ENCODE data around the gene RFX8. TPM values are rescaled to one million over a fixed set of nuclear protein-coding genes. Genes with fewer than 3 reads are reported as not detected.

The RFX8 gene
- total and polyA plus RNA-seq, 10 of the 15 experiments (the other 5 are each of a cell fraction or from before 2014, with no cell fraction given): 0.19 TPM; not detected in 9

- DNase-seq (ENCODE audit: low read depth, low spot score) (no peak), ATAC-seq (no peak), FAIRE-seq (no peak)
- Histone ChIP-seq H4K20me1 (ENCODE audit: control insufficient read depth, insufficient read depth) (no peaks in the 10 kb centered on the region), H3K79me2 (ENCODE audit: control insufficient read depth, insufficient read depth, low read length) (no peaks in the 10 kb centered on the region), H3K27ac (ENCODE audit: control insufficient read depth, insufficient read depth) (no peak overlapping the region), H3K4me1 (ENCODE audit: control insufficient read depth, insufficient read depth, low read length) (no peaks in the 10 kb centered on the region), H3K9ac (ENCODE audit: control insufficient read depth, insufficient read depth, low read length) (no peak overlapping the region), H3K9me3 (replicated peaks; ENCODE audit: control insufficient read depth, insufficient read depth, low read length) (no peaks in the 10 kb centered on the region), H3K4me2 (ENCODE audit: control insufficient read depth, insufficient read depth) (no peak overlapping the region), H3K36me3 (ENCODE audit: control insufficient read depth in 2 of 2, insufficient read depth in 2 of 2, low read length in 1 of 2) (no peaks in the 10 kb centered on the region), H3K27me3 (replicated peaks in 1 of 2; ENCODE audit: control insufficient read depth in 2 of 2, insufficient read depth in 2 of 2, low read length in 1 of 2) (0 out of 4 replicates have a peak, but pooled peaks cover 0 to 3% of the 10 kb centered on the region in 2 experiments), H2AFZ (ENCODE audit: control insufficient read depth, low read depth, low read length) (no peak overlapping the region), H3K4me3 (no peak overlapping the region)
- RAD21 ChIA-PET (ENCODE audit: unreplicated experiment): no interaction called here
- CTCF ChIA-PET: no interaction called here
- intact Hi-C loops (cut with micrococcal nuclease; ENCODE audit: unreplicated experiment) (no loop called here), in situ Hi-C loops (cut with MboI) (no loop called here)
- no TSS peak for BruUV-seq (replicated peaks)
- WGBS (ENCODE audit: insufficient coverage, insufficient replicate concordance, low lambda C conversion rate, missing lambda C conversion rate): 37% methylated on average over 4 of the region's 4 CpGs
- SMC1A ChIA-PET (ENCODE audit: uncharacterized antibody, unreplicated experiment): no interaction called here
- POLR2A ChIA-PET: no interaction called here
- TF ChIP-seq NFIC (IDR thresholded peaks at IDR 0.05; ENCODE audit: low read depth, low read length) (no peak), SREBF1 (IDR thresholded peaks at IDR 0.05; ENCODE audit: low read length) (no peak), ZNF274 (IDR thresholded peaks at IDR 0.05; ENCODE audit: insufficient read depth, insufficient read length) (no peak), CHD4 (IDR thresholded peaks at IDR 0.05) (no peak), SREBF2 (IDR thresholded peaks at IDR 0.05; ENCODE audit: low read length) (no peak), ZNF24 (IDR thresholded peaks at IDR 0.05) (no peak), ESRRA (IDR thresholded peaks at IDR 0.05; ENCODE audit: low read length) (no peak), FOXK2 (IDR thresholded peaks at IDR 0.05) (no peak), MAX (IDR thresholded peaks at IDR 0.05; ENCODE audit: low read depth, low read length) (no peak), MTA2 (IDR thresholded peaks at IDR 0.05; ENCODE audit: low read depth) (no peak), TAF1 (IDR thresholded peaks at IDR 0.05; ENCODE audit: borderline replicate concordance, low read depth, low read length) (no peak), JUND (IDR thresholded peaks at IDR 0.05; ENCODE audit: low read depth, low read length) (no peak), RAD51 (IDR thresholded peaks at IDR 0.05) (no peak), ATF7 (IDR thresholded peaks at IDR 0.05; ENCODE audit: low read depth) (no peak)
- TF ChIP-seq, protein P1, sequence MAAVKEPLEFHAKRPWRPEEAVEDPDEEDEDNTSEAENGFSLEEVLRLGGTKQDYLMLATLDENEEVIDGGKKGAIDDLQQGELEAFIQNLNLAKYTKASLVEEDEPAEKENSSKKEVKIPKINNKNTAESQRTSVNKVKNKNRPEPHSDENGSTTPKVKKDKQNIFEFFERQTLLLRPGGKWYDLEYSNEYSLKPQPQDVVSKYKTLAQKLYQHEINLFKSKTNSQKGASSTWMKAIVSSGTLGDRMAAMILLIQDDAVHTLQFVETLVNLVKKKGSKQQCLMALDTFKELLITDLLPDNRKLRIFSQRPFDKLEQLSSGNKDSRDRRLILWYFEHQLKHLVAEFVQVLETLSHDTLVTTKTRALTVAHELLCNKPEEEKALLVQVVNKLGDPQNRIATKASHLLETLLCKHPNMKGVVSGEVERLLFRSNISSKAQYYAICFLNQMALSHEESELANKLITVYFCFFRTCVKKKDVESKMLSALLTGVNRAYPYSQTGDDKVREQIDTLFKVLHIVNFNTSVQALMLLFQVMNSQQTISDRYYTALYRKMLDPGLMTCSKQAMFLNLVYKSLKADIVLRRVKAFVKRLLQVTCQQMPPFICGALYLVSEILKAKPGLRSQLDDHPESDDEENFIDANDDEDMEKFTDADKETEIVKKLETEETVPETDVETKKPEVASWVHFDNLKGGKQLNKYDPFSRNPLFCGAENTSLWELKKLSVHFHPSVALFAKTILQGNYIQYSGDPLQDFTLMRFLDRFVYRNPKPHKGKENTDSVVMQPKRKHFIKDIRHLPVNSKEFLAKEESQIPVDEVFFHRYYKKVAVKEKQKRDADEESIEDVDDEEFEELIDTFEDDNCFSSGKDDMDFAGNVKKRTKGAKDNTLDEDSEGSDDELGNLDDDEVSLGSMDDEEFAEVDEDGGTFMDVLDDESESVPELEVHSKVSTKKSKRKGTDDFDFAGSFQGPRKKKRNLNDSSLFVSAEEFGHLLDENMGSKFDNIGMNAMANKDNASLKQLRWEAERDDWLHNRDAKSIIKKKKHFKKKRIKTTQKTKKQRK (IDR thresholded peaks at IDR 0.05; ENCODE audit: low read depth, low read length): no peak
These were observed 11.4 kb upstream of the RFX8 start for GRCh38 chr2:101486258-101486701.

Measured in GM12878 (cell line).